Nucleus accumbens (tissue), 56 donors: Measurements from ENCODE around the gene PPARD.

ENCODE experiments used
- DNase-seq, 56 donors: peaks; one replicate each; lab custom pipeline; 2025; lab: John Stamatoyannopoulos, UW

The PPARD gene

GRCh38 chr6:35402136-35402855 lies 59.9 kb downstream of the PPARD start:
- no peak for DNase-seq

DNA sequence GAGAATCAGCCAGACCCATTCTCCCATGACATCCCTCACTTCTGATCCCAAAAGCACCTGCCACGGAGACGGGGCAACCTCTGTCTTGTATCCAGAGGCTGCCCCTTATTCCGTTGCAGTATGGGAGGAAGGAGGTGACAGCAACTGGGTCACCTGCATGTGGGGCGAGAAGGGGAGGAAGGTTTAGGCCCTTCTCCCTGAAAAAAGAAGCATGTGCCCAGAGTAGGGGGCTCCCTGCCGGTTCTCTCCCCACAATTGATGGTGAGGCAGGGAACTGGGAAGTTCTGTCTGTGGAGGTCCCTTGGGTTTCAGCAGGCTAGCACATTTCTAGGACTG lies 60.5 kb downstream of the PPARD start:
- DNase-seq = no peak

GRCh38 chr6:35403544-35404442 lies 61.4 kb downstream of the PPARD start:
- DNase-seq = no peak

DNA sequence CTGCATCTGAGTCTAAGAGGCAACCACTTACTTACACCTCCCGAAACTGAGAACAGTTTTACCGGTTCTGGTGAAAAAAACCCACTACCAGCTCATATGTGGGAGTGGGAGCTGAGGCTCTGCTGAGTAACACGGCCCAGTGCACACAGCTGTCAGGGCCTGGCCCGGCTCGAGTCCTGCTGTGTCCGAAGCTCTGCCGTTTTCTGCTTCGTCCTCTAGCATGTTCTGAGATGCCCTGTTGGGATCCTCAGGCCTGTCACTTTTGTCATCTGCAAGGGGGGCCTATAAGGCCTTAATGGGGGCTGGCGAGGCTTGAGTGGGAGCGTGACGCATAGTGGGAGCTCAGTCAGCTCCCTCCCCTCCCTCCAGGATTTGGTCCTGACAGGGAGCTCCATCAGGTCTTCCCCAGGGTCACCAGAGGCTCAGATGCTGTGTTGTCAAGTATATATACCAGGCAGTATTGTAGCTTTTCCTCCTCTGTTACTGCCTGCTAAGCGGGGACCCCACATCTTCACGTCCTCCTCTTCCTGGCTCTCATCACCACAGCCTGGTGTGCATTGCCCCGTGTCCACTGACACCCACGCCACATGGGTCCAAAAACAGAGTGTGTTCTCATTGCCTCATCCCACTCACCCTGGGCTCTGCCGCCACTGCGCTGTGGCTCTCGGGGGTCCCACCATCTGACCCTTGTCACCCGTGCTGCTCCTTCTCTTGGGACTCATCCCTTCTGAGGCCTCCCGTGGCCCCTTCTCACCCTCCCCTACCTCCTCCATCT lies 64.5 kb downstream of the PPARD start:
- DNase-seq = no peak

- no peak for DNase-seq
Measured at GRCh38 chr6:35409245-35409644, 66.9 kb downstream of the PPARD start.

- DNase-seq = no peak
Measured at GRCh38 chr6:35410131-35410530, 67.8 kb downstream of the PPARD start.

GRCh38 chr6:35411066-35411465 lies 68.7 kb downstream of the PPARD start:
- DNase-seq = no peak

DNA sequence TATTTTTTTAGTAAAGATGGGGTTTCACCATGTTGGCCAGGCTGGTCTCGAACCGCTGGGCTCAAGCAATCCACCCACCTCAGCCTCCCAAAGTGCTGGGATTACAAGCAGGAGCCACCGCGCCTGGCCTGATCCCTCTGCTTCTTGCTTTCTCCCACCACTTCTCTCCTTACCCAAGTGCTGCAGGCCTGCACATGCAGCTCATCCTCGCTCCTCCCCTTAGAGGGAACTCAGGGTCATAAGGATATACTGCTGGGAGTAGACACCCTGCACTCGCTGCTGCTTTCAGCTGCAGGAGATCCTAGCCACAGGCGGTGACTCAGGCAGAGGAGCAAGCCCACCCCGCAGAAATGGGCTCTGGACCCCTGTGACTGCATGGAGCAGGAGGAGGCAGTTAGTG lies 69.7 kb downstream of the PPARD start:
- no peak for DNase-seq

DNA sequence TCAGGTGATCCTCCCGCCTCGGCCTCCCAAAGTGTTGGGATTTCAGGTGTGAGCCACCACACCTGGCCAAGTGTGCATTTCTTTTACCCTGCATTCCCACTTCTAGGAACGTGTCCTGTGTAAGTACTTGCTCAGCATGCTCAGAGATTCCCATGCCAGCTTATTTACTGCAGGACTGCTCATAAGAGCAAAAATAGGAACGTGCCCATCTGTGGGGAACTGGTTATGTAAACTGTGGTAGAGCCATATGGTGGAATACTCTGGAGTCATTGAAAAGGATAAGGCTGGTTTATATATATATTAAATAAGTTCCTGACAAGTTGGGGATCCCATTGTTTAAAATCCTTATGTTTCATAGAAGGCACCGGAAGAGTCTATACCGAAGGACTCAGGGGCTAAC lies 71.6 kb downstream of the PPARD start:
- DNase-seq = no peak

DNA sequence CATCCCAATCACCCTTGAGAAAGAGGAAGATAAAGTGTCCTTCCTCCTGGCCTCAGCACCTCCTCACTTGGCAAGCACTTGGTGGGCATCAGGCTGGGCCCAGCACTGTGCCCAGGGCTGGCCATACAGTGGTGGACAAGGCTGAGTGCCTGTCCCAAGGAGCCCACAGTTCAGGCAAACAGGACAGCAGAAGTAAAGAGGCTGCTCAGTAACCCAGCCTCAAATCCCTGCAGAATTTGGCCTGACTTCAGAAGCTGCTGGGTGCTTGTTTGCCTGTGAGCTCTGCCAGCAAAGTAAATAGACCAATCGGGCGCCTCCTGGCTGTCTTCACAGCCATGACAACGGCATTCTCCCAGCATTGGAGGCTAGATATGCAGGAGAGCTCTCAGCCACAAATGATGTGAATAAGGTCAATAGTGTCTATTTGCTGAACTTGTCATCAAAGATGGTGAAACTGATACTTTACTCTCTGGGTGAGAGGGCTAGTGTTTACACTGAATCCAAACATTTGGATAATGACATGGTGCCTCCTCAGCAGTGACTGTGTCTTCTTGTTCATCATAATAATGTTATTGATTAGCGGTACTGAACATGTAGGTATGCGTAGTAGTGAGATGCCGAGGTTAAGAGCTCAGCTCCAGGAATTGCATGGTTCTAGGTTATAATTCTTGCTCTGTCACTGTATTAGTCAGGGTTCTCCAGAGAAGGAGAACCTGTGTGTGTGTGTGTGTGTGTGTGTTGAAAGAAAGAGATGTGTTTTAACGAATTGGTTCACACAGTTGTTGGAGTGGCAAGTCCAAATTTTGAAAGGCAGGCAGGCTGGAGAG lies 72.9 kb downstream of the PPARD start:
- peak in 55 of 56 donors; percentile 15 to 91 (median 75) for DNase-seq

DNA sequence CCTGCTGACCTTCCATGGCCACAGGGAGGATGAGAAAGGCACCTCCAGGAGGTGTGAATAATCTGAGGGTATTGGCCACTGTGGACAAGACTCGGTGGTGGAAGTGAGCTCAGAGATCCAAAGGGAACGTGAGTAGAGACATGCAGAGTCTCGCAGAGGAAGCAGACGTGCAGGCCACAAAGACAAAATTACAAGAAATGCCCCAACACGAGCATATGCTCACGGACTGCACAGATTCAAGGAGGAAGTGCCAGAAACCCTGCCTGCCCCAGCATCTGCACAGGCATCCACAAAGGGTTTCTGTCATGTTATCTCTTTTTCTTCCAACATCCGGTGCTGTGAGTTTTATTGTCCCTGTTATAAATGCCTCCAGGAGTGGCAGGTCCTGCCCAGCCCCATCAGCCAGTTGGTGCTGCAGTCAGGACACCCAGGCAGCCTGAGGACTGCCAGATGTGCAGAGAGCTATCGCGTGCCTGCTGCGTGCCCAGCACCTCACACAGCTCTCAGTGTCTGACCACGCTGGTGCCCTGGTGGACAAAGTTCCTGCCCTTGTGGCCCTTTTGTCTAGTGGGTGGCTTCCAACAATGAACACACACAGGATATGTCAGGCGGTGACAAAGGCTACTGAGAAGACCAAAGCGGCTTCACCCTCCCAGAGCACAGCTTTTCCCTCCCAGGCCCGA lies 75.8 kb downstream of the PPARD start:
- DNase-seq = peak in 37 of 56 donors; percentile 1 to 70 (median 32)

GRCh38 chr6:35419417-35419816 lies 77.1 kb downstream of the PPARD start:
- DNase-seq = no peak

GRCh38 chr6:35419961-35420360 lies 77.6 kb downstream of the PPARD start:
- no peak for DNase-seq

DNA sequence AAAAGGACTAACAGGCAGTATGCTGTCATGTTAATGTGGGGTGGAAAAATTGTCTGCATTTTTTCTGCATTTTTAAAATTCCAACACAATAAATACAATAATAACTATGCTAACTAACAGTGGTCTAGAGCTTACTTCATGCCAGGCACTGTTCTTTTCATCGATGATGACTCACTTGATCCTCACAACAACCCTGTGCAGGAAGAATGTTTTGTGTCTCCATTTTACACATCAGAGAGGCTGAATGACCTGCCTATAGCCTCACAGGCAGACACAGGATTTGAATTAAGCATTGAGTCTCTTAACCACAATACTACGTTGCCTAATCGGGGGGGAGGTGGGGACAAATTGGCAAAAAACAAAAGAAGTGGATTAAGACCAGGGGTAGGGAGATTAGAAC lies 82.9 kb downstream of the PPARD start:
- no peak for DNase-seq

- peak in 2 of 56 donors; percentile 16 to 29 for DNase-seq
Measured at GRCh38 chr6:35426074-35426473, 83.7 kb downstream of the PPARD start.

GRCh38 chr6:35427435-35427834 lies 85.1 kb downstream of the PPARD start:
- DNase-seq = no peak

GRCh38 chr6:35427851-35428321 lies 85.5 kb downstream of the PPARD start:
- peak in 2 of 56 donors; percentile 4 to 6 for DNase-seq

GRCh38 chr6:35428421-35429149 lies 86.2 kb downstream of the PPARD start:
- no peak for DNase-seq

DNA sequence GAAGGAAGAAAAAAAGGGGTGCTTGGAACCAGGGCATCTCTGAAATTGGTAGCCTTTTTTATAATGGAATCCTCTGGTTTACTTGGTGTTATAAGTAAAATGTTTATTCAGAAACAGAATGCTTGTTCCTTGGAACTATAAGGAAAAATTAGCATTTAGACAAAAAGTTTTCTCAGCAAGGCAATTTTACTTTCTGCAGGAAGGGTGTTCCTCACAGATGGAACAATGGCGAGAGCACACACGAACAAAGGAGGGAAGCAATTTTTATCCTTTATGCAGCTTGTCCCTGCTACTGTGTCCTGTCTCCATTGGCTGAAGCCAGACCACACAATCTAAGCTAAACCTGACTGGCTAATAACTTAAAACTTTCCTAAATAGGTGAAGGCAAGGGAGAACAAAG lies 87.1 kb downstream of the PPARD start:
- no peak for DNase-seq
